Motor neuron (in vitro differentiated cells): Measurements from ENCODE around the gene TOB2. TPM values are rescaled to one million over a fixed set of nuclear protein-coding genes. Genes with fewer than 3 reads are reported as not detected.
"Not testable (repeated sequence)": the region's sequence is repeated elsewhere in the genome, so short reads cannot be mapped to it uniquely, and the experiment has no call there.

Experiments
- ATAC-seq, 8 experiments: fragments of 200-7000 bp; cut with Tn5 transposase; replicated peaks in 6 of 8; 2 replicates each; pipeline ENCODE4 v1.8.0; 2021; ENCODE audit warnings: mild to moderate bottlenecking in 8 of 8, moderate library complexity in 8 of 8
- H3K27ac ChIP-seq, 2 donors: fragments of 250-450 bp; sonication (Bioruptor Pico); 2 replicates each; pipeline ENCODE4 v1.9.0; 2021; ENCODE audit warnings: antibody characterized with exemption in 2 of 2, mild to moderate bottlenecking in 2 of 2, moderate library complexity in 1 of 2
- H3K4me1 ChIP-seq, 2 donors: fragments of 250-450 bp; sonication (Bioruptor Pico); replicated peaks in 1 of 2; 2 replicates each; pipeline ENCODE4 v1.6.1; 2021; ENCODE audit warnings: antibody characterized with exemption in 2 of 2, mild to moderate bottlenecking in 2 of 2, moderate library complexity in 1 of 2
- H3K4me3 ChIP-seq, 5 donors: fragments of 250-450 bp; sonication (Bioruptor Pico); 2 replicates each; pipeline ENCODE4 v1.9.0; 2021; ENCODE audit warnings: antibody characterized with exemption in 5 of 5, mild to moderate bottlenecking in 5 of 5, moderate library complexity in 4 of 5
- WGBS, 10 experiments: fragments of 450-650 bp; shearing (Covaris generic); methylation state at CpG; one replicate each; pipeline ENCODE4 v1.0.0; 2022; 5-methylcytosine and 5-hydroxymethylcytosine counted together
- in situ Hi-C, 9 experiments: fragments of 400-800 bp; cut with MboI; loops; one replicate each; pipeline ENCODE4 v1.15.0; 2021; ENCODE audit warnings: low sequenced_read_pairs in 9 of 9, low pct_unique_long_range_greater_than_20kb in 2 of 9; ENCODE audit not compliant: unreplicated experiment in 9 of 9
- total RNA-seq, 8 experiments: library from RNA; unstranded; fragments of 300-600 nt; gene quantifications; 2 replicates each; pipeline versions ENCODE4 v1.2.3 to v1.2.4, GENCODE V29; 2022

TOB2 gene
- total RNA-seq, 8 experiments from 2014 or later = 9.7 to 38.3 (median 22.3) TPM

- no peak overlapping the region for H3K27ac ChIP-seq
Measured at GRCh38 chr22:41407433-41407832, 39.2 kb downstream of the TOB2 start.

GRCh38 chr22:41406410-41406809, 40.2 kb downstream of the TOB2 start:
- H3K27ac ChIP-seq = no peak overlapping the region
- H3K4me1 ChIP-seq = no peaks in the 10 kb centered on the region
- in situ Hi-C loops = loop anchor here in 4 of 9 experiments (10.0 kb wide), 2 partner anchors 98 to 108 kb away; no protein-coding TSS in a partner anchor
- ATAC-seq = peak in 3 of 8 experiments; percentile 51 to 79 (median 67)
- no peak overlapping the region for H3K4me3 ChIP-seq

More at GRCh38 chr22:41407433-41407832, 39.2 kb downstream of the TOB2 start:
- H3K4me3 ChIP-seq = no peak overlapping the region
- WGBS, 10 experiments = 92 to 100% (median 100%) methylated on average over 1 to 2 of the region's 3 CpGs; no CpG with 5 or more reads in 5 of the 10 experiments
- in situ Hi-C loops = loop anchor here in 4 of 9 experiments (10.0 kb wide), 2 partner anchors 97 to 107 kb away; no protein-coding TSS in a partner anchor
- no peak for ATAC-seq
- peaks cover 0 to 2% of the 10 kb centered on the region in 2 donors for H3K4me1 ChIP-seq

- Histone ChIP-seq H3K4me3 (no peak overlapping the region), H3K4me1 (no peaks in the 10 kb centered on the region), H3K27ac (no peak overlapping the region)
- no peak for ATAC-seq
- in situ Hi-C loops = loop anchor here in 4 of 9 experiments (10.0 kb wide), 2 partner anchors 99 to 109 kb away; no protein-coding TSS in a partner anchor
- 50 to 92% (median 85%) methylated on average over 1 to 2 of the region's 8 CpGs; no CpG with 5 or more reads in 6 of the 10 experiments for WGBS, 10 experiments
Measured at GRCh38 chr22:41405588-41405987, 41.0 kb downstream of the TOB2 start.

- H3K27ac ChIP-seq = no peak overlapping the region
- WGBS, 10 experiments = 0 to 100% (median 54%) methylated on average over 1 to 6 of the region's 18 CpGs; no CpG with 5 or more reads in 4 of the 10 experiments
- no peak overlapping the region for H3K4me3 ChIP-seq
- in situ Hi-C loops = loop anchor here in 4 of 9 experiments (10.0 kb wide), 2 partner anchors 101 to 111 kb away; no protein-coding TSS in a partner anchor
- ATAC-seq = peak; percentile 90 to 98 (median 96)
- H3K4me1 ChIP-seq = no peaks in the 10 kb centered on the region
Measured at GRCh38 chr22:41403532-41404318, 42.9 kb downstream of the TOB2 start.

GRCh38 chr22:41402851-41403250, 43.8 kb downstream of the TOB2 start:
- in situ Hi-C loops = loop anchor here in 4 of 9 experiments (10.0 kb wide), 2 partner anchors 102 to 112 kb away; no protein-coding TSS in a partner anchor
- H3K4me3 ChIP-seq, ATAC-seq, H3K27ac ChIP-seq, H3K4me1 ChIP-seq: not testable (repeated sequence)
- 80 to 97% (median 89%) methylated on average over 3 to 9 of the region's 14 CpGs; no CpG with 5 or more reads in 3 of the 10 experiments for WGBS, 10 experiments

GRCh38 chr22:41401781-41402648, 44.6 kb downstream of the TOB2 start:
- in situ Hi-C loops = loop anchor here in 4 of 9 experiments (10.0 kb wide), 2 partner anchors 103 to 113 kb away; no protein-coding TSS in a partner anchor
- no peak overlapping the region for H3K27ac ChIP-seq
- H3K4me1 ChIP-seq = no peaks in the 10 kb centered on the region
- 20 to 93% (median 72%) methylated on average over 1 to 8 of the region's 16 CpGs; no CpG with 5 or more reads in 2 of the 10 experiments for WGBS, 10 experiments
- H3K4me3 ChIP-seq = no peak overlapping the region
- peak in 1 of 8 experiments; percentile 7 for ATAC-seq

- WGBS, 10 experiments = 39 to 100% (median 83%) methylated on average over 1 to 6 of the region's 8 CpGs; no CpG with 5 or more reads in 3 of the 10 experiments
- in situ Hi-C loops = no loop called here
- H3K27ac ChIP-seq = no peak overlapping the region
- no peak for ATAC-seq
- H3K4me1 ChIP-seq = no peaks in the 10 kb centered on the region
- no peak overlapping the region for H3K4me3 ChIP-seq
Measured at GRCh38 chr22:41398921-41399320, 47.7 kb downstream of the TOB2 start.

GRCh38 chr22:41397143-41397811, 49.3 kb downstream of the TOB2 start:
- Histone ChIP-seq H3K27ac (no peak overlapping the region), H3K4me3 (no peak overlapping the region), H3K4me1 (no peaks in the 10 kb centered on the region)
- peak in 1 of 8 experiments; percentile 59 for ATAC-seq
- in situ Hi-C loops = no loop called here
- 67 to 100% (median 75%) methylated on average over 1 to 10 of the region's 19 CpGs; no CpG with 5 or more reads in 5 of the 10 experiments for WGBS, 10 experiments

GRCh38 chr22:41395531-41396240, 50.9 kb downstream of the TOB2 start:
- Histone ChIP-seq H3K4me3 (no peak overlapping the region), H3K27ac (no peak overlapping the region), H3K4me1 (no peaks in the 10 kb centered on the region)
- in situ Hi-C loops = no loop called here
- ATAC-seq = no peak
- 81 to 98% (median 93%) methylated on average over 7 to 13 of the region's 37 CpGs; no CpG with 5 or more reads in 7 of the 10 experiments for whole genome bisulfite sequencing, 10 experiments

- H3K4me3 ChIP-seq = no peak overlapping the region
- no peak overlapping the region for H3K27ac ChIP-seq
- ATAC-seq = no peak
- H3K4me1 ChIP-seq = no peaks in the 10 kb centered on the region
- 70 to 100% (median 88%) methylated on average over 1 to 11 of the region's 11 CpGs; no CpG with 5 or more reads in 3 of the 10 experiments for WGBS, 10 experiments
- in situ Hi-C loops = no loop called here
Measured at GRCh38 chr22:41394012-41394356, 52.6 kb downstream of the TOB2 start.

GRCh38 chr22:41387341-41387740, 59.3 kb downstream of the TOB2 start:
- H3K27ac ChIP-seq = no peak overlapping the region
- no peak for ATAC-seq
- H3K4me1 ChIP-seq = peaks cover 11% of the 10 kb centered on the region in 2 donors
- no peak overlapping the region for H3K4me3 ChIP-seq
- WGBS, 10 experiments = 71 to 100% (median 92%) methylated on average over 1 to 4 of the region's 7 CpGs; no CpG with 5 or more reads in 4 of the 10 experiments
- in situ Hi-C loops = no loop called here

GRCh38 chr22:41384128-41384527, 62.5 kb downstream of the TOB2 start:
- Histone ChIP-seq H3K4me1 (peaks cover 18 to 20% of the 10 kb centered on the region in 2 donors), H3K4me3 (no peak overlapping the region), H3K27ac (no peak overlapping the region)
- ATAC-seq = no peak
- in situ Hi-C loops = no loop called here
